ENCODE measurements around the gene IQCN.

IQCN gene

GRCh38 chr19:18291590-18292461 lies 17.6 kb upstream of the IQCN start:
- peak; percentile 87 for DNase-seq (ENCODE audit: low read depth)
- no peak for TF ChIP-seq CTCF (conservative IDR thresholded peaks at IDR 0.05; ENCODE audit: low read depth, low read length)
- H3K4me3 ChIP-seq (ENCODE audit: low read depth, low read length), result peak overlapping the region; percentile 69

- TF ChIP-seq CTCF (conservative IDR thresholded peaks at IDR 0.05; ENCODE audit: low read depth, low read length), result no peak
- H3K4me3 ChIP-seq (ENCODE audit: low read depth, low read length), result peak overlapping the region; percentile 69
- DNase-seq (ENCODE audit: low read depth), result no peak
These were observed 16.8 kb upstream of the IQCN start for GRCh38 chr19:18291019-18291524.

- H3K4me3 ChIP-seq (ENCODE audit: low read depth, low read length), result no peak overlapping the region
- DNase-seq (ENCODE audit: low read depth), result no peak
- TF ChIP-seq CTCF (conservative IDR thresholded peaks at IDR 0.05; ENCODE audit: low read depth, low read length), result no peak
These were observed 16.2 kb upstream of the IQCN start for GRCh38 chr19:18290302-18291018.

GRCh38 chr19:18289471-18290301 lies 15.4 kb upstream of the IQCN start:
- H3K4me3 ChIP-seq (ENCODE audit: low read depth, low read length), result no peak overlapping the region
- no peak for TF ChIP-seq CTCF (conservative IDR thresholded peaks at IDR 0.05; ENCODE audit: low read depth, low read length)
- peak; percentile 43 for DNase-seq (ENCODE audit: low read depth)

GRCh38 chr19:18287836-18288772 lies 13.9 kb upstream of the IQCN start:
- DNase-seq (ENCODE audit: low read depth), result peak; percentile 78
- peak overlapping the region; percentile 30 for H3K4me3 ChIP-seq (ENCODE audit: low read depth, low read length)
- peak; percentile 39 for TF ChIP-seq CTCF (conservative IDR thresholded peaks at IDR 0.05; ENCODE audit: low read depth, low read length)
